NCI-H82 (cell line): Measurements from ENCODE around the gene TRIOBP.
"Not testable (repeated sequence)": the region's sequence is repeated elsewhere in the genome, so short reads cannot be mapped to it uniquely, and the experiment has no call there.

Source experiments
- DNase-seq: peaks from one replicate; lab custom pipeline; 2025; lab: John Stamatoyannopoulos, UW

TRIOBP gene

GRCh38 chr22:37777122-37777687 lies 80.4 kb downstream of the TRIOBP start:
- DNase-seq = no peak

- DNase-seq = no peak
Measured at GRCh38 chr22:37778370-37779009, 81.6 kb downstream of the TRIOBP start.

GRCh38 chr22:37781434-37782059 lies 84.7 kb downstream of the TRIOBP start:
- DNase-seq = peak; percentile 7

- no peak for DNase-seq
Measured at GRCh38 chr22:37782340-37783168, 85.7 kb downstream of the TRIOBP start.

- peak; percentile 11 for DNase-seq
Measured at GRCh38 chr22:37784829-37785495, 88.1 kb downstream of the TRIOBP start.

GRCh38 chr22:37790234-37790633 lies 93.4 kb downstream of the TRIOBP start:
- no peak for DNase-seq

- no peak for DNase-seq
Measured at GRCh38 chr22:37792494-37792893, 95.6 kb downstream of the TRIOBP start.

GRCh38 chr22:37794376-37794775 lies 97.5 kb downstream of the TRIOBP start:
- DNase-seq = no peak

GRCh38 chr22:37796079-37796478 lies 99.2 kb downstream of the TRIOBP start:
- no peak for DNase-seq

- DNase-seq = not testable (repeated sequence)
Measured at GRCh38 chr22:37797259-37797658, 100.4 kb downstream of the TRIOBP start.

GRCh38 chr22:37797874-37798500 lies 101.1 kb downstream of the TRIOBP start:
- no peak for DNase-seq

- DNase-seq = not testable (repeated sequence)
Measured at GRCh38 chr22:37799979-37800378, 103.1 kb downstream of the TRIOBP start.

- peak; percentile 79 for DNase-seq
Measured at GRCh38 chr22:37801946-37802309, 105.1 kb downstream of the TRIOBP start.

- peak; percentile 84 for DNase-seq
Measured at GRCh38 chr22:37802310-37803194, 105.7 kb downstream of the TRIOBP start.

GRCh38 chr22:37803195-37803638 lies 106.4 kb downstream of the TRIOBP start:
- peak; percentile 85 for DNase-seq

- no peak for DNase-seq
Measured at GRCh38 chr22:37803639-37804351, 106.9 kb downstream of the TRIOBP start.

GRCh38 chr22:37804352-37804880 lies 107.6 kb downstream of the TRIOBP start:
- no peak for DNase-seq

- peak; percentile 85 for DNase-seq
Measured at GRCh38 chr22:37804881-37805809, 108.3 kb downstream of the TRIOBP start.
